Astrocyte of the spinal cord (primary cell): Measurements from ENCODE around the gene SEMA3E.

Source experiments
- DNase-seq: peaks from one replicate; pipeline ENCODE4 v3.0.0; 2011; ENCODE audit warnings: low read depth, low spot score
- H3K4me3 ChIP-seq: 2 replicates; pipeline ENCODE4 v1.5.1; 2011; ENCODE audit warnings: low read depth, mild to moderate bottlenecking, low read length, moderate library complexity
- CTCF ChIP-seq: IDR thresholded peaks from 2 replicates; pipeline ENCODE4 v1.5.1; 2012; ENCODE audit warnings: low read depth, mild to moderate bottlenecking, low read length, inconsistent platforms
- in situ Hi-C: cut with HindIII; loops from 2 replicates; pipeline ENCODE4 v1.10.0; 2017; ENCODE audit warnings: low sequenced_read_pairs

The SEMA3E gene

GRCh38 chr7:83339907-83340306, 309.0 kb downstream of the SEMA3E start:
- no peak for TF ChIP-seq CTCF
- no peak for DNase-seq
- no peak overlapping the region for H3K4me3 ChIP-seq
- in situ Hi-C loops, result no loop called here

- no peak overlapping the region for H3K4me3 ChIP-seq
- no peak for TF ChIP-seq CTCF
- in situ Hi-C loops, result no loop called here
- DNase-seq, result no peak
Measured at GRCh38 chr7:83338277-83338950, 310.5 kb downstream of the SEMA3E start.

GRCh38 chr7:83337050-83337449, 311.9 kb downstream of the SEMA3E start:
- no peak overlapping the region for H3K4me3 ChIP-seq
- in situ Hi-C loops, result no loop called here
- no peak for DNase-seq
- TF ChIP-seq CTCF, result no peak

- TF ChIP-seq CTCF, result no peak
- H3K4me3 ChIP-seq, result no peak overlapping the region
- no peak for DNase-seq
- in situ Hi-C loops, result no loop called here
Measured at GRCh38 chr7:83326223-83326622, 322.7 kb downstream of the SEMA3E start.

GRCh38 chr7:83325083-83325482, 323.9 kb downstream of the SEMA3E start:
- no peak for TF ChIP-seq CTCF
- H3K4me3 ChIP-seq, result no peak overlapping the region
- DNase-seq, result no peak
- in situ Hi-C loops, result no loop called here

- no peak overlapping the region for H3K4me3 ChIP-seq
- DNase-seq, result no peak
- TF ChIP-seq CTCF, result no peak
- in situ Hi-C loops, result no loop called here
Measured at GRCh38 chr7:83324596-83324995, 324.3 kb downstream of the SEMA3E start.
